ENCODE measurements around the gene TOR1AIP1. TPM values are rescaled to one million over a fixed set of nuclear protein-coding genes. Genes with fewer than 3 reads are reported as not detected.

TOR1AIP1 gene
- total and polyA plus RNA-seq, 2 donors (not counting 1 experiment from before 2014, with no cell fraction given), result 51.1 to 62.3 TPM

GRCh38 chr1:179941454-179941853, 59.4 kb downstream of the TOR1AIP1 start:
- DNase-seq (ENCODE audit: low read depth in 2 of 2), result no peak
- H3K9me3 ChIP-seq (ENCODE audit: control insufficient read depth, insufficient read depth, low read depth, low read length), result no peaks in the 10 kb centered on the region
- H3K9ac ChIP-seq (ENCODE audit: insufficient read depth, low read length), result no peak overlapping the region
- no peak overlapping the region for H3K4me2 ChIP-seq (ENCODE audit: extremely low read depth, insufficient read depth, low read length)
- TF ChIP-seq CTCF (conservative IDR thresholded peaks at IDR 0.05 in 1 of 2, IDR thresholded peaks at IDR 0.05 in 1 of 2; ENCODE audit: low read depth in 1 of 2, low read length in 2 of 2), result no peak
- TF ChIP-seq EZH2 (IDR thresholded peaks at IDR 0.05; ENCODE audit: low read length, missing control alignments), result no peak
- no peaks in the 10 kb centered on the region for H3K27me3 ChIP-seq (ENCODE audit: control insufficient read depth, insufficient read depth, low read length)
- H3K36me3 ChIP-seq (ENCODE audit: control insufficient read depth, insufficient read depth, low read length), result no peaks in the 10 kb centered on the region
- no peak overlapping the region for H2AFZ ChIP-seq (ENCODE audit: low read length)
- H3K4me3 ChIP-seq (replicated peaks in 1 of 4; ENCODE audit: control extremely low read depth in 1 of 4, insufficient read depth in 1 of 4, low read depth in 3 of 4, low read length in 4 of 4), result no peak overlapping the region
- no peaks in the 10 kb centered on the region for H3K4me1 ChIP-seq (ENCODE audit: control insufficient read depth, extremely low read depth, insufficient read depth, low read length)
- H3K79me2 ChIP-seq (ENCODE audit: control insufficient read depth, insufficient read depth, low read length), result no peaks in the 10 kb centered on the region
- no peaks in the 10 kb centered on the region for H4K20me1 ChIP-seq (ENCODE audit: control insufficient read depth, extremely low read depth, insufficient read depth, low read length)
- H3K27ac ChIP-seq (ENCODE audit: insufficient read depth, low read length), result no peak overlapping the region

DNA sequence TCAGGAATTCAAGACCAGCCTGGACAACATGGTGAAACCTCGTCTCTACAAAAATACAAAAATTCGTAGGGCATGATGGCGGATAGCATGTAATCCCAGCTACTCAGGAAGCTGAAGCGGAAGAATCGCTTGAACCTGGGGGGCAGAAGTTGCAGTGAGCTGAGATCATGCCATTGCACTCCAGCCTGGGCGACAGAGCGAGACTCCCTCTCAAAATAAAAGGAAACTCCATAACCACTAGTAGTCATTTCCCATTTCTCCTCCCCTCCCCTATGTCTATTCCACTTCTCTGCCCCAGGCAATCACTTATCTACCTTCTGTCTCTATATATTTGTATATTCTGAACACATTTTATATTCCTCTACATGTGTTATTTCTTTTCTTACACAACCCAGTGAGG, 68.6 kb downstream of the TOR1AIP1 start:
- Histone ChIP-seq H3K4me2 (ENCODE audit: extremely low read depth, insufficient read depth, low read length) (no peak overlapping the region), H3K9ac (ENCODE audit: insufficient read depth, low read length) (no peak overlapping the region), H3K27me3 (ENCODE audit: control insufficient read depth, insufficient read depth, low read length) (no peaks in the 10 kb centered on the region), H2AFZ (ENCODE audit: low read length) (no peak overlapping the region), H3K4me1 (ENCODE audit: control insufficient read depth, extremely low read depth, insufficient read depth, low read length) (peaks cover 2% of the 10 kb centered on the region), H3K27ac (ENCODE audit: insufficient read depth, low read length) (no peak overlapping the region), H3K36me3 (ENCODE audit: control insufficient read depth, insufficient read depth, low read length) (no peaks in the 10 kb centered on the region), H3K9me3 (ENCODE audit: control insufficient read depth, insufficient read depth, low read depth, low read length) (no peaks in the 10 kb centered on the region), H3K4me3 (replicated peaks in 1 of 4; ENCODE audit: control extremely low read depth in 1 of 4, insufficient read depth in 1 of 4, low read depth in 3 of 4, low read length in 4 of 4) (no peak overlapping the region), H3K79me2 (ENCODE audit: control insufficient read depth, insufficient read depth, low read length) (peaks cover 12% of the 10 kb centered on the region), H4K20me1 (ENCODE audit: control insufficient read depth, extremely low read depth, insufficient read depth, low read length) (no peaks in the 10 kb centered on the region)
- TF ChIP-seq CTCF (conservative IDR thresholded peaks at IDR 0.05 in 1 of 2, IDR thresholded peaks at IDR 0.05 in 1 of 2; ENCODE audit: low read depth in 1 of 2, low read length in 2 of 2) (no peak), EZH2 (IDR thresholded peaks at IDR 0.05; ENCODE audit: low read length, missing control alignments) (no peak)
- DNase-seq (ENCODE audit: low read depth in 2 of 2), result no peak

DNA sequence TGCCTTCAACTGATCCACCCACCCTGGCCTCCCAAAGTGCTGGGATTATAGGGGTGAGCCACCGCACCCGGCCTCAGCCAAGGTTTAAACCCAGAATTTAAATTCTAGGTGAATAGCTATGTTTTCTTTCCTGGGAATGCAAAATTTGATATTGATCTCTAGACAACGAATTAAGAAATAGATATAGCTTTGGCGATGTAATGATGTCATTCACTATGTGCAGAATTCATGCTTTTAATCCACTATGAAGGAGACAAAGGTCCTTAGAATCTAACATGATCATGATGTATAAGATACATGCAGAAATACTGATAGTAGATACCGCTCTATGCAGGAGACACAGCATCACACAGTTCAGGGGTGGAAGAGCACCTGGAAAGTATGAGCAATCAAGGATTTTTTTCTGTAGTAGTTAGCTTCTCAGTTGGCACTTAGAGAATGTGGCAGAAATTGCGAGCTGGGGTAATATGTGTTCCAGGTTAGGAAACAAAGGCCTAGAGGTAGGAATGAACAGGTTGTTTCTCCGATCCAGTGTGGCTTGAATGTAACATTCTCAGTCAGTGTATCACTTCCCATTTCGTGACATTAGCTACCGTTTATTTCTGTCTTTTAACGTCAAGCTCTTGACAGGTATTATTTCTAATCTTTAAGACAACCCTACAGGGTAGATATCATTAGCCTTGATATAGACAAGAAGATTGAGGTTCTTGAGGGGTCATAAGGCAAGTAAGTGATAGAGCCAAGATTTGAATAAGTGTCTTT, 69.5 kb downstream of the TOR1AIP1 start:
- Histone ChIP-seq H4K20me1 (ENCODE audit: control insufficient read depth, extremely low read depth, insufficient read depth, low read length) (no peaks in the 10 kb centered on the region), H3K79me2 (ENCODE audit: control insufficient read depth, insufficient read depth, low read length) (peaks cover 21% of the 10 kb centered on the region), H3K4me2 (ENCODE audit: extremely low read depth, insufficient read depth, low read length) (no peak overlapping the region), H3K9me3 (ENCODE audit: control insufficient read depth, insufficient read depth, low read depth, low read length) (no peaks in the 10 kb centered on the region), H3K4me3 (replicated peaks in 1 of 4; ENCODE audit: control extremely low read depth in 1 of 4, insufficient read depth in 1 of 4, low read depth in 3 of 4, low read length in 4 of 4) (no peak overlapping the region), H3K4me1 (ENCODE audit: control insufficient read depth, extremely low read depth, insufficient read depth, low read length) (peaks cover 2% of the 10 kb centered on the region), H3K27ac (ENCODE audit: insufficient read depth, low read length) (no peak overlapping the region), H2AFZ (ENCODE audit: low read length) (no peak overlapping the region), H3K9ac (ENCODE audit: insufficient read depth, low read length) (no peak overlapping the region), H3K36me3 (ENCODE audit: control insufficient read depth, insufficient read depth, low read length) (no peaks in the 10 kb centered on the region), H3K27me3 (ENCODE audit: control insufficient read depth, insufficient read depth, low read length) (no peaks in the 10 kb centered on the region)
- no peak for DNase-seq (ENCODE audit: low read depth in 2 of 2)
- TF ChIP-seq EZH2 (IDR thresholded peaks at IDR 0.05; ENCODE audit: low read length, missing control alignments) (no peak), CTCF (conservative IDR thresholded peaks at IDR 0.05 in 1 of 2, IDR thresholded peaks at IDR 0.05 in 1 of 2; ENCODE audit: low read depth in 1 of 2, low read length in 2 of 2) (no peak)

All from fibroblast of lung (primary cell).